Esophagus muscularis mucosa (tissue), 4 donors: ENCODE measurements around the gene TENM4.

Source experiments
- EP300 ChIP-seq: sonication (generic); formaldehyde crosslinking; IDR thresholded peaks from one replicate; pipeline ENCODE4 v1.6.1; 2017; ENCODE audit warnings: antibody characterized with exemption
- POLR2A ChIP-seq: fragments of 450-650 bp; IDR thresholded peaks from one replicate; pipeline ENCODE4 v1.6.1; 2017; ENCODE audit warnings: antibody characterized with exemption, moderate library complexity, mild to moderate bottlenecking, low read depth
- TF ChIP-seq, protein P1 (sequence below), 3 experiments: fragments of 200-600 bp in 2 of 3; fragments of 450-650 bp in 1 of 3; sonication (generic) in 2 of 3; IDR thresholded peaks; one replicate each; pipeline ENCODE4 v1.5.1; 2017 to 2019; ENCODE audit warnings: antibody characterized with exemption in 3 of 3, mild to moderate bottlenecking in 2 of 3, moderate library complexity in 1 of 3

DNA sequence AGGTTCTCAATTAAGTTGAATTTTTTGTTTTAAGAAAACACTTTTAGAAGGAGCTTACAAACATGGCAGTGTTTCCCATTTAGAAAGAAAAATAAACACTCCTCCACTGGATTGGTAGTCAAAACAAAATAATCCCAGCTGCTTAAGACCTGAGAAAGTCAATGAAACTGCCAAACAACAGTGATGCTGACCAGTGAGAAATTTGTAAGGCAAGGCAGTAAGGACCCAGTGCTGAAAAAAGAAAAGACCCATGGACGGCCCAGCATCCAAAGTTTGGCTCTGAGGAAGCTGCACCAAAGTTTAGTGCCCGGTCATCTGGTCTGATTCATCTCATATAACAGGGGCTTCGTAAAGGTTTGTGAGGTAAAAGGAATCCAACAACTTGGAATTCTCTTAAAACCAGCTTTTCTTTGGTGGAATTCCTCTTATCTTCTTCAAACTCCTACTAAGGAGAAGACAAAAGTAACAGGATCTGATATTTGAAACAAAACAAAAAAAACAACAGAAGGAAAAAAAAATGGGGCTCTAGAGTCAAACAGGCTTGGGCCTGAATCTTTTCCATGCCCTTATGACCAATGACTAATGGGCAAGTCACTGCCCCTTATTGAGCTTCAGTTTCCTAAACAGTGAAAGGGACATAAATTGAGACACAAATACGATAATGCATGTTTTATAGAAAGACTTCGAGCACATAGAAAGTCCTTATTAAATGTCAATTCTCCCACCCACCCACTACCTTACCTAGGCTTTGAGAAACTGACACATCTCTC, 483.2 kb downstream of the TENM4 start:
- TF ChIP-seq, protein P1, sequence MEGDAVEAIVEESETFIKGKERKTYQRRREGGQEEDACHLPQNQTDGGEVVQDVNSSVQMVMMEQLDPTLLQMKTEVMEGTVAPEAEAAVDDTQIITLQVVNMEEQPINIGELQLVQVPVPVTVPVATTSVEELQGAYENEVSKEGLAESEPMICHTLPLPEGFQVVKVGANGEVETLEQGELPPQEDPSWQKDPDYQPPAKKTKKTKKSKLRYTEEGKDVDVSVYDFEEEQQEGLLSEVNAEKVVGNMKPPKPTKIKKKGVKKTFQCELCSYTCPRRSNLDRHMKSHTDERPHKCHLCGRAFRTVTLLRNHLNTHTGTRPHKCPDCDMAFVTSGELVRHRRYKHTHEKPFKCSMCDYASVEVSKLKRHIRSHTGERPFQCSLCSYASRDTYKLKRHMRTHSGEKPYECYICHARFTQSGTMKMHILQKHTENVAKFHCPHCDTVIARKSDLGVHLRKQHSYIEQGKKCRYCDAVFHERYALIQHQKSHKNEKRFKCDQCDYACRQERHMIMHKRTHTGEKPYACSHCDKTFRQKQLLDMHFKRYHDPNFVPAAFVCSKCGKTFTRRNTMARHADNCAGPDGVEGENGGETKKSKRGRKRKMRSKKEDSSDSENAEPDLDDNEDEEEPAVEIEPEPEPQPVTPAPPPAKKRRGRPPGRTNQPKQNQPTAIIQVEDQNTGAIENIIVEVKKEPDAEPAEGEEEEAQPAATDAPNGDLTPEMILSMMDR (IDR thresholded peaks at IDR 0.05) = no peak
- no peak for TF ChIP-seq POLR2A
- no peak for TF ChIP-seq EP300
